Fibroblast of lung (primary cell): Measurements from ENCODE around the gene MRGPRF.

Source experiments
- CTCF ChIP-seq, 2 donors: IDR thresholded peaks in 1 of 2; conservative IDR thresholded peaks in 1 of 2; 1 replicate in 1 of 2; 2 replicates in 1 of 2; pipeline ENCODE4 v1.5.1; 2011 to 2012; ENCODE audit warnings: low read length in 2 of 2, control low read depth in 1 of 2, inconsistent platforms in 1 of 2, low read depth in 1 of 2, mild to moderate bottlenecking in 1 of 2
- EZH2 ChIP-seq: IDR thresholded peaks from 2 replicates; pipeline ENCODE4 v1.5.1; 2012; ENCODE audit warnings: low read length, control low read depth, mild to moderate bottlenecking; ENCODE audit errors: missing control alignments

DNA sequence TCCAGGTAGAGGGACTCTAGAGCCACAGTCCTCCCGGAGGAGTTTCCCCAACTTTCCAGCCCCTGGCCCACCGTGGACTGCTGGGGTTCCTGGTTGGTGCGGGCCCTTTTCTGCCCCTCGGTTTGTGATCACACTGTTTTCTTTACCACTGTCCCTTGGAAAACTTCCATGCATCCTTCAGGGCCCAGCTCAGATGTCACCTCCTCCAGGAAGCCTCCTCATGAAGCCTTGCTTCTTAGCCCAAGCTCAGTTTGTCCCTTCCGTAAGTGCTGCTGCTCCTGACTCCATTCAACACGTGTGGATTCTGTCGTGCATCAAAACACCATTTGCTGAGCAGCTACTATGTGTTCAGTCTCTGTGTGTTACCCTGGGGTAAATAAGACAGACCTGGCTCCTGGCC is 19.8 kb upstream of the MRGPRF start:
- no peak for TF ChIP-seq CTCF (conservative IDR thresholded peaks at IDR 0.05 in 1 of 2, IDR thresholded peaks at IDR 0.05 in 1 of 2; ENCODE audit: low read depth in 1 of 2, low read length in 2 of 2)
- no peak for TF ChIP-seq EZH2
